ENCODE measurements around the gene TSSK3. TPM values are rescaled to one million over a fixed set of nuclear protein-coding genes. Genes with fewer than 3 reads are reported as not detected.
A peak's percentile ranks its signal among the peaks of the same experiment; 100 is the strongest.

Gene TSSK3
- total RNA-seq, 1 experiment from 2014 or later = 2.9 TPM

DNA sequence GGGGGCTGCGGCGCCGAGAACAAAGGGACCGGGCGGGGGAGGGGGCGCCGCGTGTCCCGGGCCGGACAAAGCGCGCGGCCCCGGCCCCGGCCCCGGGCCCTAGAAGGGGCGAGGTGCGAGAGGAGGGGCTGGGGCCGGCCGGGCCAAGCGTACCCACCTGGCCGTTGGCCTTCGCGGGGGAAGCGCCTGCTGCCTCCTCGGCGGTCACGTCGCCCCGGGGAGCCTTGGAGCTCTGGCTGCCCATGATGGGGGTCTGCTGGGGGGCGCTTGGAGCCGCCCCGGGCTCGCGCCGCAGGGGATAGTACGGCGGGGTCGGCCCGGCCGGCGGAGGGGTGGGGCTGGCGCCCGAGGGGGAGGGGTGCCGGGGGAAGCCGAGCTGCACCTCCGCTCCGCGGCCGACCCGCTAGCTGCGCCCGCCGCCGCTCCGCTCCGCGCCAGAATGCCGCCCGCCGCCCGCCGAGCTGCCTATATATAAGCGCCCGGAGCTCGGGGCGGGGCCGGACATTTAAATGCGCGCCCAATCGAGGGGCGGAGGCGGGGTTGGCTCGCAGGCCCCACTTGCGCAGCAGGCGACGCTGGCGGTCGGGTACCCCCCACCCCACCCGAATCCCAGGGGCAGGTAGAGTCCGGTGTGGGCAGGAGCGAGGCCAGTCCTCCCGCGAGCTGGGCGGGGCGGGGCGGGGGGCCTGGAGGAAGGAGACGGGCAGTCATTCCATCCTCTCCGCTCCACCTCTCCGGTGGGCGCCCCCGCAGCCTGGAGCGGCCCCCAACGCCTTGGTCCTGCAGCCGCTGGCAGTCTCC is 26.3 kb upstream of the TSSK3 start, which contains the start of gene MARCKSL1:
Gene MARCKSL1, minus strand, starts transcription at position 444 of the 801 bp plus-strand sequence. Its CDS starts 200 bp downstream, at position 244.
- POLR2A ChIA-PET = interaction anchor here (0.6 to 2.8 kb wide), 20 partner anchors 9 to 315 kb away, joined by 3 to 18 read pairs (median 4); partner anchors contain the start of genes BSDC1, FAM229A, IQCC and RBBP4
- ATAC-seq (peak; percentile 43), DNase-seq (ENCODE audit: low spot score) (peak; percentile 82)
- Mint-ChIP-seq H3K4me1 (peaks cover 44% of the 10 kb centered on the region), H3K9me3 (no peaks in the 10 kb centered on the region), H3K36me3 (peaks cover 31% of the 10 kb centered on the region), H3K4me3 (peak within 1 kb of the TSS; percentile 95), H3K27ac (peak within 1 kb of the TSS; percentile 96), H3K27me3 (ENCODE audit: low read depth) (peaks cover 16% of the 10 kb centered on the region)
- TF ChIP-seq, protein P1, sequence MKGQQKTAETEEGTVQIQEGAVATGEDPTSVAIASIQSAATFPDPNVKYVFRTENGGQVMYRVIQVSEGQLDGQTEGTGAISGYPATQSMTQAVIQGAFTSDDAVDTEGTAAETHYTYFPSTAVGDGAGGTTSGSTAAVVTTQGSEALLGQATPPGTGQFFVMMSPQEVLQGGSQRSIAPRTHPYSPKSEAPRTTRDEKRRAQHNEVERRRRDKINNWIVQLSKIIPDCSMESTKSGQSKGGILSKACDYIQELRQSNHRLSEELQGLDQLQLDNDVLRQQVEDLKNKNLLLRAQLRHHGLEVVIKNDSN (CRISPR knock-in tag; IDR thresholded peaks at IDR 0.05) = no peak; the same call in 1 of the 2 replicates
- TF ChIP-seq, protein P2, sequence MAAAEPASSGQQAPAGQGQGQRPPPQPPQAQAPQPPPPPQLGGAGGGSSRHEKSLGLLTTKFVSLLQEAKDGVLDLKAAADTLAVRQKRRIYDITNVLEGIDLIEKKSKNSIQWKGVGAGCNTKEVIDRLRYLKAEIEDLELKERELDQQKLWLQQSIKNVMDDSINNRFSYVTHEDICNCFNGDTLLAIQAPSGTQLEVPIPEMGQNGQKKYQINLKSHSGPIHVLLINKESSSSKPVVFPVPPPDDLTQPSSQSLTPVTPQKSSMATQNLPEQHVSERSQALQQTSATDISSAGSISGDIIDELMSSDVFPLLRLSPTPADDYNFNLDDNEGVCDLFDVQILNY (CRISPR knock-in tag; IDR thresholded peaks at IDR 0.05) = 0 out of 2 replicates have a peak, but pooled peaks have one; percentile 29
- TF ChIP-seq TEAD1 (CRISPR knock-in tag; IDR thresholded peaks at IDR 0.05) (peak; percentile 74; the same call in 1 of the 2 replicates), NFYB (CRISPR knock-in tag; conservative IDR thresholded peaks at IDR 0.05; ENCODE audit: low read depth) (peak; percentile 42; the same call in 1 of the 2 replicates), GABPB1 (CRISPR knock-in tag; IDR thresholded peaks at IDR 0.05) (0 out of 2 replicates have a peak, but pooled peaks have one; percentile 36), SMAD4 (CRISPR knock-in tag; IDR thresholded peaks at IDR 0.05) (no peak), MYBL2 (CRISPR knock-in tag; IDR thresholded peaks at IDR 0.05) (peak; percentile 59), TP53 (CRISPR knock-in tag; IDR thresholded peaks at IDR 0.05) (0 out of 2 replicates have a peak, but pooled peaks have one; percentile 24), SOX15 (CRISPR knock-in tag; IDR thresholded peaks at IDR 0.05) (no peak), FOXP1 (CRISPR knock-in tag; IDR thresholded peaks at IDR 0.05; ENCODE audit: borderline replicate concordance) (no peak), ZNF263 (CRISPR knock-in tag; IDR thresholded peaks at IDR 0.05; ENCODE audit: low read depth) (0 out of 2 replicates have a peak, but pooled peaks have one; percentile 29), SP1 (CRISPR knock-in tag; conservative IDR thresholded peaks at IDR 0.05) (peak; percentile 83)
- TF ChIP-seq, protein P3, sequence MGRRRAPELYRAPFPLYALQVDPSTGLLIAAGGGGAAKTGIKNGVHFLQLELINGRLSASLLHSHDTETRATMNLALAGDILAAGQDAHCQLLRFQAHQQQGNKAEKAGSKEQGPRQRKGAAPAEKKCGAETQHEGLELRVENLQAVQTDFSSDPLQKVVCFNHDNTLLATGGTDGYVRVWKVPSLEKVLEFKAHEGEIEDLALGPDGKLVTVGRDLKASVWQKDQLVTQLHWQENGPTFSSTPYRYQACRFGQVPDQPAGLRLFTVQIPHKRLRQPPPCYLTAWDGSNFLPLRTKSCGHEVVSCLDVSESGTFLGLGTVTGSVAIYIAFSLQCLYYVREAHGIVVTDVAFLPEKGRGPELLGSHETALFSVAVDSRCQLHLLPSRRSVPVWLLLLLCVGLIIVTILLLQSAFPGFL (CRISPR knock-in tag; IDR thresholded peaks at IDR 0.05; ENCODE audit: borderline replicate concordance) = 0 out of 2 replicates have a peak, but pooled peaks have one; percentile 50
- TF ChIP-seq, protein P4, sequence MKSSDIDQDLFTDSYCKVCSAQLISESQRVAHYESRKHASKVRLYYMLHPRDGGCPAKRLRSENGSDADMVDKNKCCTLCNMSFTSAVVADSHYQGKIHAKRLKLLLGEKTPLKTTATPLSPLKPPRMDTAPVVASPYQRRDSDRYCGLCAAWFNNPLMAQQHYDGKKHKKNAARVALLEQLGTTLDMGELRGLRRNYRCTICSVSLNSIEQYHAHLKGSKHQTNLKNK (CRISPR knock-in tag; IDR thresholded peaks at IDR 0.05) = peak; percentile 62; the same call in 1 of the 2 replicates
- TF ChIP-seq, protein P5, sequence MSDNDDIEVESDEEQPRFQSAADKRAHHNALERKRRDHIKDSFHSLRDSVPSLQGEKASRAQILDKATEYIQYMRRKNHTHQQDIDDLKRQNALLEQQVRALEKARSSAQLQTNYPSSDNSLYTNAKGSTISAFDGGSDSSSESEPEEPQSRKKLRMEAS (CRISPR knock-in tag; IDR thresholded peaks at IDR 0.05) = peak; percentile 45; the same call in 1 of the 2 replicates
- TF ChIP-seq, protein P6, sequence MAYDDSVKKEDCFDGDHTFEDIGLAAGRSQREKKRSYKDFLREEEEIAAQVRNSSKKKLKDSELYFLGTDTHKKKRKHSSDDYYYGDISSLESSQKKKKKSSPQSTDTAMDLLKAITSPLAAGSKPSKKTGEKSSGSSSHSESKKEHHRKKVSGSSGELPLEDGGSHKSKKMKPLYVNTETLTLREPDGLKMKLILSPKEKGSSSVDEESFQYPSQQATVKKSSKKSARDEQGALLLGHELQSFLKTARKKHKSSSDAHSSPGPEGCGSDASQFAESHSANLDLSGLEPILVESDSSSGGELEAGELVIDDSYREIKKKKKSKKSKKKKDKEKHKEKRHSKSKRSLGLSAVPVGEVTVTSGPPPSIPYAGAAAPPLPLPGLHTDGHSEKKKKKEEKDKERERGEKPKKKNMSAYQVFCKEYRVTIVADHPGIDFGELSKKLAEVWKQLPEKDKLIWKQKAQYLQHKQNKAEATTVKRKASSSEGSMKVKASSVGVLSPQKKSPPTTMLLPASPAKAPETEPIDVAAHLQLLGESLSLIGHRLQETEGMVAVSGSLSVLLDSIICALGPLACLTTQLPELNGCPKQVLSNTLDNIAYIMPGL (CRISPR knock-in tag; IDR thresholded peaks at IDR 0.05) = peak; percentile 70; the same call in 1 of the 2 replicates
- TF ChIP-seq, protein P7, sequence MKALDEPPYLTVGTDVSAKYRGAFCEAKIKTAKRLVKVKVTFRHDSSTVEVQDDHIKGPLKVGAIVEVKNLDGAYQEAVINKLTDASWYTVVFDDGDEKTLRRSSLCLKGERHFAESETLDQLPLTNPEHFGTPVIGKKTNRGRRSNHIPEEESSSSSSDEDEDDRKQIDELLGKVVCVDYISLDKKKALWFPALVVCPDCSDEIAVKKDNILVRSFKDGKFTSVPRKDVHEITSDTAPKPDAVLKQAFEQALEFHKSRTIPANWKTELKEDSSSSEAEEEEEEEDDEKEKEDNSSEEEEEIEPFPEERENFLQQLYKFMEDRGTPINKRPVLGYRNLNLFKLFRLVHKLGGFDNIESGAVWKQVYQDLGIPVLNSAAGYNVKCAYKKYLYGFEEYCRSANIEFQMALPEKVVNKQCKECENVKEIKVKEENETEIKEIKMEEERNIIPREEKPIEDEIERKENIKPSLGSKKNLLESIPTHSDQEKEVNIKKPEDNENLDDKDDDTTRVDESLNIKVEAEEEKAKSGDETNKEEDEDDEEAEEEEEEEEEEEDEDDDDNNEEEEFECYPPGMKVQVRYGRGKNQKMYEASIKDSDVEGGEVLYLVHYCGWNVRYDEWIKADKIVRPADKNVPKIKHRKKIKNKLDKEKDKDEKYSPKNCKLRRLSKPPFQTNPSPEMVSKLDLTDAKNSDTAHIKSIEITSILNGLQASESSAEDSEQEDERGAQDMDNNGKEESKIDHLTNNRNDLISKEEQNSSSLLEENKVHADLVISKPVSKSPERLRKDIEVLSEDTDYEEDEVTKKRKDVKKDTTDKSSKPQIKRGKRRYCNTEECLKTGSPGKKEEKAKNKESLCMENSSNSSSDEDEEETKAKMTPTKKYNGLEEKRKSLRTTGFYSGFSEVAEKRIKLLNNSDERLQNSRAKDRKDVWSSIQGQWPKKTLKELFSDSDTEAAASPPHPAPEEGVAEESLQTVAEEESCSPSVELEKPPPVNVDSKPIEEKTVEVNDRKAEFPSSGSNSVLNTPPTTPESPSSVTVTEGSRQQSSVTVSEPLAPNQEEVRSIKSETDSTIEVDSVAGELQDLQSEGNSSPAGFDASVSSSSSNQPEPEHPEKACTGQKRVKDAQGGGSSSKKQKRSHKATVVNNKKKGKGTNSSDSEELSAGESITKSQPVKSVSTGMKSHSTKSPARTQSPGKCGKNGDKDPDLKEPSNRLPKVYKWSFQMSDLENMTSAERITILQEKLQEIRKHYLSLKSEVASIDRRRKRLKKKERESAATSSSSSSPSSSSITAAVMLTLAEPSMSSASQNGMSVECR (CRISPR knock-in tag; IDR thresholded peaks at IDR 0.05; ENCODE audit: borderline replicate concordance) = peak; percentile 36; the same call in 1 of the 2 replicates
- CTCF ChIA-PET = interaction anchor here (0.5 to 2.4 kb wide), 9 partner anchors 15 to 263 kb away, joined by 3 to 17 read pairs (median 3); partner anchors contain the start of genes BSDC1 and TMEM39B
